NCI-H2081 (cell line): ENCODE results near the gene UGT1A10.

Source experiments
- DNase-seq, 2 experiments: peaks; one replicate each; lab custom pipeline; 2025; lab: John Stamatoyannopoulos, UW

The UGT1A10 gene

DNA sequence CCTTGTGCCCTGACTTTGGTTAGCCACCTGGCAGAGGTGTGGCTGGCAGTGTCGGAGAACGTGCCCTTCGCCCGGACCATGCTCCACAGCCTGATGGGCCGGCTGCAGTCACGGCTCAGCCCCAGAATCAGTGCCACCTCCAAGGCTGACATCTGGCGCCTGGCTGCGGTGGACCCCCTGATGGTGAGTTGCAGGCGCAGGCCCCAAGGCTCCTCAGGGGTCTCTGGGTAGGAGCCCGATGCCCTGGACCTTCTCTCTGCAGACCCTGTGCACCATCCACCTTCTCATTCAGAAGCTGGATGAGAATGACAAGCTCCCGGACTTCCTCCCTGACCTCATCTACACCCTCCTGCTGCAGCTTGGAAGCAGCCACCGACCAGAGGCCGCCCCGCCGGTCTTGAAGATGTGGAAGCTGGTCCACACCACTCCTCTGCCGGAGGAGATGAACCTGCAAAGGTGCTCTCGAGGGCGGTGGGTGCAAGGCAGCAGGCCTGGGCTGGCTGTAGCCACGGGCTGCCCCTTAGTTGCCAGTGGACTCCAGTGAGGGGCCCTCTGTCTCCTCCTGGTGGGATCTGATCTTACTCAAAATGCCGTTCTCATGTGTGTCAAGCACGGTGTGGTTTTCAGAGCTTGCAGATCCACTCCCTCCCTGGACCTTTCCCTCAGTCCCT, 186.0 kb downstream of the UGT1A10 start:
- DNase-seq: no peak
